GM12874 (cell line): ENCODE results near the gene PANX3.

Experiments
- CTCF ChIP-seq: IDR thresholded peaks from 2 replicates; pipeline ENCODE4 v1.5.1; 2011; ENCODE audit warnings: low read depth, mild to moderate bottlenecking, control low read depth, low read length, moderate library complexity; ENCODE audit not compliant: insufficient read depth

Gene PANX3

DNA sequence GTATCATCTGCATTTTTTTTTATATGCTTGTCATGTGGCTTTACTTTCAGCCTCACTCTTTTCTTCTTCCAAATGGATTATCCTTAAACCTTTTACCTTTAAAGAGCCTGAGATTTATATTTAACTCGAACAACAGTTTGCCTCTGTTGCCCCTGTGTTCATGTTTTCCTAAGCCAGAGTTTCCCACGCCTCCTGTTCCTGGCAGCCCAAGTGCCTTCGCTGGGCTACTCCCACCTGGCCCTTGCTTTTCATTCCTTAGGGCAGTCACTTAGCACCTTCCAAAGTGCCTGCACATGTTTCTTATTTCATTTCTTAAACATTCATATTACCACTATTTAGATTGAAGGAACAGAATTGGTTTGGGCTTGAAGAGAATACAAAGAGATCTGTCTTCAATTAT, 24.7 kb downstream of the PANX3 start:
- TF ChIP-seq CTCF: no peak

GRCh38 chr11:124638500-124638899, 27.3 kb downstream of the PANX3 start:
- TF ChIP-seq CTCF: no peak

DNA sequence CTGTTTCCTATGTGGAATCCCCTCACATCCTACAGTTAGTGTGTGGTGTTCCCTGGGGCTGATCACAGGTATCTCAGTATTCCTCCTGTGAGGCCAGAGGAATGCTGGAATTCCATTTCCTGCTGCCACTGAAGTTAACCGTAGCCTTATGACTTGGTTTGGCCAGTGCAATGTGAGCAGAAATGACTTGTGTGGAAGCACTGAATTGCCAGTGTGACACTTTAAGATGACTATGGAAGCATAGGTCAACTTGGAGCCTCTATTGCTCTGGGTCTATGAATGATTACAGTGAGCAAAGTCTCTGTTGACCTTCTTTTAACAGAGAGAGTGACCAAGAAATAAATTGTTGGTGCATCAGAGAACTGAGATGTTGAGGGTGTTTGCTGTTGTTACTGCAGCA, 28.0 kb downstream of the PANX3 start:
- TF ChIP-seq CTCF: no peak

GRCh38 chr11:124640666-124641065, 29.4 kb downstream of the PANX3 start:
- TF ChIP-seq CTCF: no peak

GRCh38 chr11:124642628-124643027, 31.4 kb downstream of the PANX3 start:
- TF ChIP-seq CTCF: no peak

- no peak for TF ChIP-seq CTCF
Measured at GRCh38 chr11:124643042-124643604, 31.9 kb downstream of the PANX3 start.

GRCh38 chr11:124643605-124644425, 32.6 kb downstream of the PANX3 start:
- TF ChIP-seq CTCF: no peak
